ENCODE data around the gene ZSCAN22.

ZSCAN22 gene

GRCh38 chr19:58355908-58356765 is 29.3 kb downstream of the ZSCAN22 start:
- TF ChIP-seq FOXM1 (IDR thresholded peaks at IDR 0.05; ENCODE audit: borderline replicate concordance, low read depth) (no peak), ZBTB7A (IDR thresholded peaks at IDR 0.05; ENCODE audit: low read depth) (no peak), REST (IDR thresholded peaks at IDR 0.05; ENCODE audit: low read depth) (no peak), YY1 (IDR thresholded peaks at IDR 0.05; ENCODE audit: low read depth) (no peak), CEBPB (IDR thresholded peaks at IDR 0.05) (no peak), NFIC (IDR thresholded peaks at IDR 0.05) (no peak), TAF1 (IDR thresholded peaks at IDR 0.05; ENCODE audit: low read depth) (no peak), CREB1 (IDR thresholded peaks at IDR 0.05; ENCODE audit: low read depth) (no peak), RAD21 (IDR thresholded peaks at IDR 0.05; ENCODE audit: low read depth) (no peak), EGR1 (IDR thresholded peaks at IDR 0.05) (no peak), USF1 (IDR thresholded peaks at IDR 0.05) (no peak), TCF12 (IDR thresholded peaks at IDR 0.05; ENCODE audit: low read depth) (no peak), TEAD4 (IDR thresholded peaks at IDR 0.05) (no peak), EP300 (IDR thresholded peaks at IDR 0.05; ENCODE audit: borderline replicate concordance) (no peak), MAX (IDR thresholded peaks at IDR 0.05) (no peak)

DNA sequence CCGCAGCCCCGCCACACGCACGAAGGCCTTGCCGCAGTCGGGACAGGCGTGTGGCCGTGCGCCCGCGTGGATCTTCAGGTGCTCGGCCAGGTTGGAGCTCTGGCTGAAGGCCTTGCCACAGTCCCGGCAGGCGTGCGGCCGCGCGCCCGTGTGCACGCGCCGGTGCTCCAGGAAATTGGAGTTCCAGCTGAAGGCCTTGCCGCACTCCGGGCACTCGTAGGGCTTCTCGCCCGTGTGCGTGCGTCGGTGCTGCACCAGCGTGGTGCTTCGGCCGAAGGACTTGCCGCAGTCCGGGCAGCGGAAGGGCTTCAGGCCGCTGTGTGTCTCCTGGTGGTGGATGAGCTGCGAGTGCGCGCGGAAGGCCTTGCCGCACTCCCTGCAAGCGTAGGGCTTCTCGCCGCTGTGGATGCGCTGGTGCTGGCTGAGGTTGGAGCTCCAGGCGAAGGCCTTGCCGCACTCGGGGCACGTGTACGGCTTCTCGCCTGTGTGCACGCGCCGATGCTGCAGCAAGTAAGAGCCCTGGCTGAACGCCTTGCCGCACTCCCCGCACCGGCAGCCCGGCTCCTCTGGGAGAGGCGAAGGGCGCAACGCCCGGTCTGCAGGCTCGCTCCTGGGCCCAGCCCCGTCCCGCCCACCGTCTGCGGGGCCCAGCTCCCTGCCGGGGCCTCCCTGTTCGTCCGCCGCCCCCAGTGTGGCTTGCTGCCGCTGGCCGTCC is 30.1 kb downstream of the ZSCAN22 start:
- TF ChIP-seq USF1 (IDR thresholded peaks at IDR 0.05) (no peak), MAX (IDR thresholded peaks at IDR 0.05) (no peak), TEAD4 (IDR thresholded peaks at IDR 0.05) (no peak), YY1 (IDR thresholded peaks at IDR 0.05; ENCODE audit: low read depth) (no peak), REST (IDR thresholded peaks at IDR 0.05; ENCODE audit: low read depth) (no peak), TCF12 (IDR thresholded peaks at IDR 0.05; ENCODE audit: low read depth) (no peak), FOXM1 (IDR thresholded peaks at IDR 0.05; ENCODE audit: borderline replicate concordance, low read depth) (no peak), CEBPB (IDR thresholded peaks at IDR 0.05) (no peak), ZBTB7A (IDR thresholded peaks at IDR 0.05; ENCODE audit: low read depth) (no peak), TAF1 (IDR thresholded peaks at IDR 0.05; ENCODE audit: low read depth) (no peak)

GRCh38 chr19:58357481-58358145 is 30.8 kb downstream of the ZSCAN22 start:
- no peak for TF ChIP-seq ZBTB7A (IDR thresholded peaks at IDR 0.05; ENCODE audit: low read depth)
- no peak for TF ChIP-seq REST (IDR thresholded peaks at IDR 0.05; ENCODE audit: low read depth)
- TF ChIP-seq EGR1 (IDR thresholded peaks at IDR 0.05) = no peak
- no peak for TF ChIP-seq TCF12 (IDR thresholded peaks at IDR 0.05; ENCODE audit: low read depth)
- no peak for TF ChIP-seq EP300 (IDR thresholded peaks at IDR 0.05; ENCODE audit: borderline replicate concordance)
- no peak for TF ChIP-seq USF1 (IDR thresholded peaks at IDR 0.05)
- no peak for TF ChIP-seq CREB1 (IDR thresholded peaks at IDR 0.05; ENCODE audit: low read depth)
- no peak for TF ChIP-seq TEAD4 (IDR thresholded peaks at IDR 0.05)
- no peak for TF ChIP-seq NFIC (IDR thresholded peaks at IDR 0.05)
- no peak for TF ChIP-seq FOXM1 (IDR thresholded peaks at IDR 0.05; ENCODE audit: borderline replicate concordance, low read depth)
- TF ChIP-seq CEBPB (IDR thresholded peaks at IDR 0.05) = no peak
- TF ChIP-seq YY1 (IDR thresholded peaks at IDR 0.05; ENCODE audit: low read depth) = no peak
- no peak for TF ChIP-seq MAX (IDR thresholded peaks at IDR 0.05)
- TF ChIP-seq TAF1 (IDR thresholded peaks at IDR 0.05; ENCODE audit: low read depth) = no peak
